ENCODE data around the gene OR2C1.
A peak's percentile ranks its signal among the peaks of the same experiment; 100 is the strongest.

Gene OR2C1

DNA sequence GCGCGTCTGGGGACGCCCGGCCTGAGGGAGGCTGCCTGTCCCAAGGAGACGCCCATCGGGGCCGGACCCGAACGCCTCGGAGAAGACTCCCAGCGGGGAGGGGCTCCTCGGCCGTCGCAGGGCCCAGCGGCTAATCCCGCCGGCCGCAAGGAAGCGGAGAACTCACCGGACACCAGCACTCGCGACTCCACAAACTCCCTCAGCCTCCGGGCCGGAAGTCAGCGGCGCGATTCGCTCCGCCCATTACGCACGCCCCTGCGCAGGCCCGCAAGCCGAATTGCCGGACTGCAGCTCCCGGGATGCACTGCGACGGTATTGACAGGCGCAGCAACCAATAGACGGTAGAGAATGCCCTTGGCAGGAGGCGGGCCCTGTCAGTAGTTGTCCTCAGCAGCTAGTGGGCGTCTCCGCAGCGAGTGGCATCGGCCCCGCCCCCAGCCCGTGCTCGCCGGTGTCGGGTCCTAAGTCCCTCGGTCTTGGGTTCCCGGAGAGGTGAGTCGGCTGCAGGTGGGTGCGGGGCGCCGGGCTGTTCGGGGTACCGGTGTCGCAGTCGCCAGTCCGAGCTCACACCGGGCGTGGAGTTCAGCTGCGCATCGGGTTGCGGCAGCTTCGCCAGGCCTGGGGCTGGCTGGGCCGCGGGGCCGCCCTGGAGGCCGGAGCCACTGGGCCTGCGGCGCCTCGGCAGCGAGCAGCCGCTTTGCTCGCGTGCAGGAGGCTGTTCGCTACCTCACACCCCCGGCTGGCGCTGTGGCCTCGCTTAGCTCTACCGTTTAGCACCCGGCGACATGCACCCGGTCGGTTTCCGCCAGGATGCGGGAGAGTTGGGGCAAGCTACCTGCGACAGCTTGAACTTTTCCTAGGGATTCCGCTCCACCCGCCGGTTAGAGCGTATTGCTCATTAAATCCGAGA lies 45.3 kb downstream of the OR2C1 start, which contains the start of the genes ZNF174 and ZSCAN32:
ZNF174 (plus strand) TSS at position 437 of the 910 bp plus-strand sequence. CDS start 790 bp downstream, outside the sequence.
ZSCAN32 (minus strand) TSS at position 226 of the 910 bp plus-strand sequence. CDS start 3,447 bp downstream, outside the sequence.
- peaks cover 83% of the 10 kb centered on the region for H3K36me3 Mint-ChIP-seq (ENCODE audit: low read depth)

DNA sequence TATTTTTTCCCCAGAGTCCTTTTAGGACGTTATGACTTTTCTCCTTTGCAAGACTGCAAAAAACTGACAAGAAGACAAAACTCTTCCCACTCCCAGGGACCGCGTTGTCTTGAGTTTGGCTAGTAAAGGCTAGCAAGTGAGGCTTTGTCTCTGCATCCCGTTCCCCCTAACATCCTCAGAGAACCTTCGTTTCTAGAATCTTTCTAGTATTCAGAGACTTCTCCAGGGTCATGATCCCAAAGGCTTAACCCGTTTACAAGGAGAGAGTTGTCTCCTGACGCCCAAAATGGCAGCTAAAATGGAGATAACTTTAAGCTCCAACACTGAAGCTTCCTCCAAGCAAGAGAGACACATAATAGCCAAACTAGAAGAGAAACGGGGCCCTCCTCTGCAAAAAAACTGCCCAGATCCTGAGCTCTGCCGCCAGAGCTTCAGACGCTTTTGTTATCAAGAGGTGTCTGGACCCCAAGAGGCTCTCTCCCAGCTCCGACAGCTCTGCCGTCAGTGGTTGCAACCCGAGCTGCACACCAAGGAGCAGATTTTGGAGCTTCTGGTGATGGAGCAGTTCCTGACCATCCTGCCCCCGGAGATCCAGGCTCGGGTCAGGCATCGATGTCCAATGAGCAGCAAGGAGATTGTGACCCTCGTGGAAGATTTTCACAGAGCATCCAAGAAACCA lies 46.2 kb downstream of the OR2C1 start:
- H3K9me3 Mint-ChIP-seq, result peaks cover 82% of the 10 kb centered on the region
- H3K27ac Mint-ChIP-seq, result peak overlapping the region; percentile 56
- peak; percentile 12 for DNase-seq
- peaks cover 3% of the 10 kb centered on the region for H3K27me3 Mint-ChIP-seq (ENCODE audit: low read depth, poor library complexity)
- H3K4me3 Mint-ChIP-seq, result peak overlapping the region; percentile 94
- H3K4me1 Mint-ChIP-seq, result peaks cover 14% of the 10 kb centered on the region
- H3K36me3 Mint-ChIP-seq (ENCODE audit: low read depth), result peaks cover 83% of the 10 kb centered on the region
- TF ChIP-seq, protein P1, sequence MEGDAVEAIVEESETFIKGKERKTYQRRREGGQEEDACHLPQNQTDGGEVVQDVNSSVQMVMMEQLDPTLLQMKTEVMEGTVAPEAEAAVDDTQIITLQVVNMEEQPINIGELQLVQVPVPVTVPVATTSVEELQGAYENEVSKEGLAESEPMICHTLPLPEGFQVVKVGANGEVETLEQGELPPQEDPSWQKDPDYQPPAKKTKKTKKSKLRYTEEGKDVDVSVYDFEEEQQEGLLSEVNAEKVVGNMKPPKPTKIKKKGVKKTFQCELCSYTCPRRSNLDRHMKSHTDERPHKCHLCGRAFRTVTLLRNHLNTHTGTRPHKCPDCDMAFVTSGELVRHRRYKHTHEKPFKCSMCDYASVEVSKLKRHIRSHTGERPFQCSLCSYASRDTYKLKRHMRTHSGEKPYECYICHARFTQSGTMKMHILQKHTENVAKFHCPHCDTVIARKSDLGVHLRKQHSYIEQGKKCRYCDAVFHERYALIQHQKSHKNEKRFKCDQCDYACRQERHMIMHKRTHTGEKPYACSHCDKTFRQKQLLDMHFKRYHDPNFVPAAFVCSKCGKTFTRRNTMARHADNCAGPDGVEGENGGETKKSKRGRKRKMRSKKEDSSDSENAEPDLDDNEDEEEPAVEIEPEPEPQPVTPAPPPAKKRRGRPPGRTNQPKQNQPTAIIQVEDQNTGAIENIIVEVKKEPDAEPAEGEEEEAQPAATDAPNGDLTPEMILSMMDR (IDR thresholded peaks at IDR 0.05), result no peak

More for the DNA sequence above, 45.3 kb downstream of the OR2C1 start, which contains the start of the genes ZNF174 and ZSCAN32:
- peaks cover 14% of the 10 kb centered on the region for H3K4me1 Mint-ChIP-seq
- H3K27me3 Mint-ChIP-seq (ENCODE audit: low read depth, poor library complexity), result peaks cover 3% of the 10 kb centered on the region
- TF ChIP-seq, protein P1 (IDR thresholded peaks at IDR 0.05), result no peak
- DNase-seq, result peak; percentile 98
- peak within 1 kb of the TSS; percentile 94 for H3K4me3 Mint-ChIP-seq
- H3K9me3 Mint-ChIP-seq, result peaks cover 82% of the 10 kb centered on the region
- peak within 1 kb of the TSS; percentile 82 for H3K27ac Mint-ChIP-seq
